ENCODE results near the gene HSPA4L.
A peak's percentile ranks its signal among the peaks of the same experiment; 100 is the strongest.

The HSPA4L gene

GRCh38 chr4:127856196-127856812, 74.2 kb downstream of the HSPA4L start:
- Histone ChIP-seq H3K27ac (peak overlapping the region in 4 of 21 experiments; percentile 13 to 63 (median 46)), H3K4me3 (no peak overlapping the region)

- Histone ChIP-seq H3K4me3 (no peak overlapping the region), H3K27ac (peak overlapping the region in 7 of 21 experiments; percentile 6 to 63 (median 41))
Measured at GRCh38 chr4:127856813-127857447, 74.8 kb downstream of the HSPA4L start.

- H3K27ac ChIP-seq: no peak overlapping the region
- H3K4me3 ChIP-seq: no peak overlapping the region
Measured at GRCh38 chr4:127857641-127858040, 75.5 kb downstream of the HSPA4L start.

GRCh38 chr4:127868196-127868595, 86.1 kb downstream of the HSPA4L start:
- H3K27ac ChIP-seq: no peak overlapping the region

GRCh38 chr4:127870281-127870680, 88.2 kb downstream of the HSPA4L start:
- H3K4me3 ChIP-seq: no peak overlapping the region
- H3K27ac ChIP-seq: peak overlapping the region in 2 of 21 experiments; percentile 15 to 54

More at GRCh38 chr4:127868196-127868595, 86.1 kb downstream of the HSPA4L start:
- no peak overlapping the region for H3K4me3 ChIP-seq

GRCh38 chr4:127870688-127871087, 88.6 kb downstream of the HSPA4L start:
- peak overlapping the region in 7 of 21 experiments; percentile 15 to 54 (median 26) for H3K27ac ChIP-seq
- H3K4me3 ChIP-seq: no peak overlapping the region

- no peak overlapping the region for H3K4me3 ChIP-seq
Measured at GRCh38 chr4:127875791-127876190, 93.7 kb downstream of the HSPA4L start.

GRCh38 chr4:127880763-127881562, 98.8 kb downstream of the HSPA4L start, which contains the start of gene PLK4:
Gene PLK4 (plus strand): TSS chr4:127880893. CDS start chr4:127881135, 242 bp downstream.
- Histone ChIP-seq H3K27ac (peak within 1 kb of the TSS; percentile 44 to 92 (median 82)), H3K4me3 (peak within 1 kb of the TSS; percentile 65 to 97 (median 91))

More at GRCh38 chr4:127875791-127876190, 93.7 kb downstream of the HSPA4L start:
- no peak overlapping the region for H3K27ac ChIP-seq

- Histone ChIP-seq H3K4me3 (peak overlapping the region; percentile 65 to 97 (median 91)), H3K27ac (peak overlapping the region in 12 of 21 experiments; percentile 58 to 92 (median 84))
Measured at GRCh38 chr4:127881563-127881864, 99.4 kb downstream of the HSPA4L start.

GRCh38 chr4:127888559-127888958, 106.4 kb downstream of the HSPA4L start:
- H3K4me3 ChIP-seq: no peak overlapping the region

GRCh38 chr4:127889903-127890302, 107.8 kb downstream of the HSPA4L start:
- Histone ChIP-seq H3K27ac (no peak overlapping the region), H3K4me3 (no peak overlapping the region)

More at GRCh38 chr4:127888559-127888958, 106.4 kb downstream of the HSPA4L start:
- H3K27ac ChIP-seq: no peak overlapping the region

All from skin epidermis (tissue), 12 donors.